OCI-LY7 (cell line): ENCODE measurements around the gene PXMP4. TPM values are rescaled to one million over a fixed set of nuclear protein-coding genes. Genes with fewer than 3 reads are reported as not detected.

Experiments
- BruUV-seq: library from RNA; stranded (reverse); fragments of 400-500 nt; replicated peaks from 2 replicates; lab custom pipeline; 2021; lab: Mats Ljungman, UMichigan
- CTCF ChIA-PET: fragments of 300-600 bp; sonication (Branson Sonifier 250); formaldehyde crosslinking; loops from one replicate; lab custom pipeline; 2022; ENCODE audit warnings: antibody characterized with exemption; ENCODE audit not compliant: unreplicated experiment; lab: Charles Lee
- POLR2A ChIA-PET: fragments of 300-600 bp; sonication (Branson Sonifier 250); formaldehyde crosslinking; loops from one replicate; lab custom pipeline; 2022; ENCODE audit warnings: antibody characterized with exemption; lab: Charles Lee
- DNase-seq: peaks from one replicate; pipeline ENCODE4 v3.0.0-alpha.2; 2015; ENCODE audit warnings: low spot score
- H2AFZ ChIP-seq: fragments of 200-600 bp; sonication (generic), shearing (Covaris generic); 2 replicates; pipeline ENCODE4 v1.6.1; 2014; ENCODE audit warnings: mild to moderate bottlenecking, antibody characterized with exemption, low read length, moderate library complexity
- H3K27ac ChIP-seq: fragments of 200-600 bp; sonication (generic); 2 replicates; pipeline ENCODE4 v1.5.1; 2014; ENCODE audit warnings: mixed run types, low read depth, mild to moderate bottlenecking, moderate library complexity, low read length, inconsistent platforms; ENCODE audit not compliant: poor library complexity, severe bottlenecking
- H3K36me3 ChIP-seq: fragments of 200-600 bp; sonication (generic); 2 replicates; pipeline ENCODE4 v1.6.1; 2014; ENCODE audit warnings: mild to moderate bottlenecking, antibody characterized with exemption, low read length, moderate library complexity, mixed read lengths; ENCODE audit not compliant: insufficient read depth
- H3K4me1 ChIP-seq: fragments of 200-600 bp; sonication (generic); 2 replicates; pipeline ENCODE4 v1.5.1; 2014; ENCODE audit warnings: mild to moderate bottlenecking, low read length; ENCODE audit not compliant: insufficient read depth, poor library complexity, severe bottlenecking
- H3K4me2 ChIP-seq: fragments of 200-600 bp; sonication (generic); 2 replicates; pipeline ENCODE4 v1.6.1; 2014; ENCODE audit warnings: mild to moderate bottlenecking, low read length
- H3K4me3 ChIP-seq: fragments of 200-600 bp; sonication (generic); 2 replicates; pipeline ENCODE4 v1.5.1; 2014; ENCODE audit warnings: mild to moderate bottlenecking, low read depth, low read length; ENCODE audit not compliant: poor library complexity, severe bottlenecking
- H3K79me2 ChIP-seq: fragments of 200-600 bp; sonication (generic); 2 replicates; pipeline ENCODE4 v1.6.1; 2016; ENCODE audit warnings: low read depth, mild to moderate bottlenecking, low read length, moderate library complexity, mixed read lengths; ENCODE audit not compliant: insufficient read depth
- H3K9me2 ChIP-seq: fragments of 200-600 bp; sonication (generic); 2 replicates; pipeline ENCODE4 v1.6.1; 2016; ENCODE audit warnings: mild to moderate bottlenecking, low read length, mixed read lengths; ENCODE audit not compliant: insufficient read depth
- H3K9me3 ChIP-seq: fragments of 200-600 bp; sonication (generic); 2 replicates; pipeline ENCODE4 v1.6.1; 2014; ENCODE audit warnings: mild to moderate bottlenecking, mixed run types, low read length, mixed read lengths
- H4K20me1 ChIP-seq: fragments of 200-600 bp; sonication (generic); 2 replicates; pipeline ENCODE4 v1.6.1; 2014; ENCODE audit warnings: mild to moderate bottlenecking, antibody characterized with exemption, low read length, moderate library complexity, mixed read lengths; ENCODE audit not compliant: insufficient read depth
- EZH2phosphoT487 ChIP-seq: fragments of 200-600 bp; sonication (generic); IDR thresholded peaks from 2 replicates; pipeline ENCODE4 v1.6.1; 2018; ENCODE audit warnings: low read depth, borderline replicate concordance, mild to moderate bottlenecking, mixed run types, antibody characterized with exemption, low read length, moderate library complexity, mixed read lengths
- intact Hi-C: fragments of 100-400 bp; cut with micrococcal nuclease; formaldehyde crosslinking; loops from one replicate; pipeline ENCODE4 v1.10.0; 2022; ENCODE audit not compliant: unreplicated experiment
- total RNA-seq, 2 experiments: library from RNA; depleted of rRNA in 1 of 2; stranded (reverse); fragments of >200 nt in 1 of 2; shearing (Covaris generic) in 1 of 2; gene quantifications; 2 replicates each; pipeline ENCODE4 v1.2.3, GENCODE V29; 2014 to 2022
- TF ChIP-seq, protein P1 (sequence below): fragments of 200-600 bp; sonication (generic); conservative IDR thresholded peaks from 2 replicates; pipeline ENCODE4 v1.5.1; 2014; ENCODE audit warnings: mild to moderate bottlenecking, antibody characterized with exemption, low read length, moderate library complexity, mixed read lengths

PXMP4 gene
- total RNA-seq, 2 experiments from 2014 or later, result 3.1 to 8.2 TPM

DNA sequence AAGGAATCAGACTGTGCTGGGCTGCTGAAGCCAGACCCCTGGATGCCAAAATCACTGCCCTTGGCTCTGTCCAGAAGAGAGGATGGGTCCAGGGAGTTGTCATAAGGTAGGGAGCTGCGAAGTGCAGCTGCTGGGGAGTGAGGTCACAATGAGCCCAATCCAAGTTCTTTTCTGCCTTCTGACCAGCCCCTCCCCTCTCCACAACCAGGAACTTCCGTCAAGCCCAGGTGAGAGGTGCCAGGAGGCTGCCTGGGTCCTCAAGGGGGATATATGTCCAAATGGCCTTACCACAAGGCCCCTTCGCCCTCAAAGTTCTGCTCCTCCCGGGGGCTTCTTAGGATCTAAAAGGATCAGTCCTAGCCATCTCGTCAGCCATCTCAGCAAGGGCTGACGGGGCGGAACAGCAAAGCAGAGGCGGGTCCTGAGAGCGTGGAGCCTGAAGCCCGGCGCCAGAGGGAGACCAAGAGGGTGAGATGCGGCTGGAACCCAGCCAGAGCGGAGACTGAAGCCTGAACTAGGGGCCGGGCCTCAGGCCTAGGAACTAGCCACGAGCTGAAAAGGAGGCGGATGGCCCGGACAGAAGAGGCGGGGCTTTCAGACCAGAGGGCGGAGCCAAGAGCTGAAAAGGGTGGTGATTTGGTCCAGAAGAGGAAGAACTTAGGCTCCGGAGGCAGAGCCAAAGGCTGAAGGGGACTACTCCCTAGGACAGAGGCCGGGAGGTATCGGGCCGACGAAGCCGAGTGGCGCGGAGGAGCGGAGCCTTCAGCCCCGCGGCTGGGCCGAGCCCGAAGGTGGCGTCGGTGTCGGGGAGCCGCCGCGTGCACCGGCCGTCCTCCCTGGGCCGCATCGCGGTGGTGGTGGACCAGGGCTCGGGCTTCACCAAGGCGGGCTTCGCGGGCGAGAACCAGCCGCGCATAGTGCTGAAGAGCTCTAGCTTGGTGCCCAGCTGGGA is 53.5 kb downstream of the PXMP4 start, which contains the start of gene ACTL10:
TSS of gene ACTL10 (plus strand) at position 651 of the 952 bp plus-strand sequence. CDS start 555 bp downstream, outside the sequence.
- CTCF ChIA-PET, result interaction anchor here (0.9 to 2.9 kb wide), 2 partner anchors 14 to 220 kb away, joined by 3 to 16 read pairs; no protein-coding TSS in a partner anchor
- Histone ChIP-seq H3K36me3 (peaks cover 29% of the 10 kb centered on the region; the same call in 1 of the 2 replicates), H3K9me2 (no peaks in the 10 kb centered on the region), H2AFZ (peak within 1 kb of the TSS; percentile 65; the same call in 1 of the 2 replicates), H3K9me3 (no peaks in the 10 kb centered on the region), H3K27ac (peak within 1 kb of the TSS; percentile 79), H3K4me2 (peak within 1 kb of the TSS; percentile 93), H3K4me1 (peaks cover 64% of the 10 kb centered on the region), H3K79me2 (peaks cover 5% of the 10 kb centered on the region; the same call in 1 of the 2 replicates), H3K4me3 (peak within 1 kb of the TSS; percentile 77), H4K20me1 (0 out of 2 replicates have a peak, but pooled peaks cover 5% of the 10 kb centered on the region)
- intact Hi-C loops, result loop anchor here (1.0 to 5.0 kb wide), 4 partner anchors 19 to 264 kb away; partner anchors contain the start of genes CDK5RAP1 and ZNF341
- peak; percentile 94 for DNase-seq
- no TSS peak for BruUV-seq
- POLR2A ChIA-PET, result interaction anchor here (0.5 to 1.8 kb wide), 10 partner anchors 13 to 1480 kb away, joined by 3 to 6 read pairs (median 4); partner anchors contain the start of gene SNTA1
- TF ChIP-seq, protein P1, sequence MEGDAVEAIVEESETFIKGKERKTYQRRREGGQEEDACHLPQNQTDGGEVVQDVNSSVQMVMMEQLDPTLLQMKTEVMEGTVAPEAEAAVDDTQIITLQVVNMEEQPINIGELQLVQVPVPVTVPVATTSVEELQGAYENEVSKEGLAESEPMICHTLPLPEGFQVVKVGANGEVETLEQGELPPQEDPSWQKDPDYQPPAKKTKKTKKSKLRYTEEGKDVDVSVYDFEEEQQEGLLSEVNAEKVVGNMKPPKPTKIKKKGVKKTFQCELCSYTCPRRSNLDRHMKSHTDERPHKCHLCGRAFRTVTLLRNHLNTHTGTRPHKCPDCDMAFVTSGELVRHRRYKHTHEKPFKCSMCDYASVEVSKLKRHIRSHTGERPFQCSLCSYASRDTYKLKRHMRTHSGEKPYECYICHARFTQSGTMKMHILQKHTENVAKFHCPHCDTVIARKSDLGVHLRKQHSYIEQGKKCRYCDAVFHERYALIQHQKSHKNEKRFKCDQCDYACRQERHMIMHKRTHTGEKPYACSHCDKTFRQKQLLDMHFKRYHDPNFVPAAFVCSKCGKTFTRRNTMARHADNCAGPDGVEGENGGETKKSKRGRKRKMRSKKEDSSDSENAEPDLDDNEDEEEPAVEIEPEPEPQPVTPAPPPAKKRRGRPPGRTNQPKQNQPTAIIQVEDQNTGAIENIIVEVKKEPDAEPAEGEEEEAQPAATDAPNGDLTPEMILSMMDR, result no peak
- no peak for TF ChIP-seq EZH2phosphoT487

GRCh38 chr20:33664762-33665144 is 55.4 kb downstream of the PXMP4 start:
- TF ChIP-seq, protein P1, result no peak
- no peak for TF ChIP-seq EZH2phosphoT487
- H3K4me3 ChIP-seq, result no peak overlapping the region
- peaks cover 18% of the 10 kb centered on the region; the same call in 1 of the 2 replicates for H3K36me3 ChIP-seq
- peaks cover 5% of the 10 kb centered on the region; the same call in 1 of the 2 replicates for H3K79me2 ChIP-seq
- intact Hi-C loops, result loop anchor here (5.0 kb wide), 1 partner anchor 262 kb away; the partner anchor contains the start of gene CDK5RAP1
- H3K27ac ChIP-seq, result peak overlapping the region; percentile 66
- no TSS peak for BruUV-seq
- no peaks in the 10 kb centered on the region for H3K9me3 ChIP-seq
- no peak overlapping the region for H2AFZ ChIP-seq
- 0 out of 2 replicates have a peak, but pooled peaks cover 5% of the 10 kb centered on the region for H4K20me1 ChIP-seq
- peaks cover 55% of the 10 kb centered on the region for H3K4me1 ChIP-seq
- POLR2A ChIA-PET, result interaction anchor here (0.5 to 2.1 kb wide), 4 partner anchors 14 to 927 kb away, joined by 3 to 6 read pairs (median 4); partner anchors contain the start of gene E2F1
- CTCF ChIA-PET, result interaction anchor here (0.7 kb wide), 1 partner anchor 11 kb away, joined by 3 read pairs; no protein-coding TSS in a partner anchor
- DNase-seq, result no peak
- no peaks in the 10 kb centered on the region for H3K9me2 ChIP-seq
- peak overlapping the region; percentile 85 for H3K4me2 ChIP-seq
